A549 (cell line): ENCODE measurements around the gene IQSEC3. TPM values are rescaled to one million over a fixed set of nuclear protein-coding genes. Genes with fewer than 3 reads are reported as not detected.
A peak's percentile ranks its signal among the peaks of the same experiment; 100 is the strongest.

ENCODE experiments used
- ATAC-seq, 2 experiments: fragments of 200-7000 bp in 1 of 2; fragments of >200 bp in 1 of 2; cut with Nextera tagmentation in 1 of 2; cut with Tn5 transposase in 1 of 2; 3 replicates each; pipeline versions ENCODE4 v1.8.0 to v1.9.1; 2018 to 2020; ENCODE audit warnings: mild to moderate bottlenecking in 1 of 2, moderate library complexity in 1 of 2
- CTCF ChIA-PET: fragments of 300-600 bp; sonication (Branson Sonifier 250); formaldehyde crosslinking; extraction: SDS; loops from one replicate; lab custom pipeline; 2021; ENCODE audit warnings: antibody characterized with exemption, inconsistent platforms; lab: Yijun Ruan, JAX
- POLR2A ChIA-PET: fragments of 350-600 bp; formaldehyde crosslinking; extraction: SDS; loops from one replicate; lab custom pipeline; 2021; ENCODE audit warnings: antibody characterized with exemption, inconsistent platforms; lab: Yijun Ruan, JAX
- DNase-seq, 2 experiments: peaks; one replicate each; pipeline versions ENCODE4 v3.0.0 to v3.0.0-alpha.2; 2011 to 2016; ENCODE audit warnings: low read depth in 1 of 2, low spot score in 1 of 2
- FAIRE-seq: peaks from 2 replicates; lab custom pipeline; 2011; peaks lifted over from hg19 to GRCh38; lab: Jason Lieb, UNC
- H3K27ac ChIP-seq, 2 experiments: fragments of >200 bp; sonication (Bioruptor Twin); formaldehyde crosslinking; 3 replicates each; pipeline ENCODE4 v1.5.1; 2016 to 2017
- H3K4me1 ChIP-seq: fragments of >200 bp; sonication (Bioruptor Twin); formaldehyde crosslinking; 3 replicates; pipeline ENCODE4 v1.6.1; 2016
- H3K4me2 ChIP-seq: fragments of >200 bp; sonication (Bioruptor Twin); formaldehyde crosslinking; 3 replicates; pipeline ENCODE4 v1.6.1; 2016
- H3K4me3 ChIP-seq: fragments of >200 bp; sonication (Bioruptor Twin); formaldehyde crosslinking; 3 replicates; pipeline ENCODE4 v1.5.1; 2016
- H3K9me3 ChIP-seq: fragments of >200 bp; sonication (Bioruptor Twin); formaldehyde crosslinking; 3 replicates; pipeline ENCODE4 v1.6.1; 2016
- ATOH8 ChIP-seq: fragments of 250-450 bp; sonication (Bioruptor Pico); IDR thresholded peaks from 2 replicates; pipeline ENCODE4 v1.5.0; 2020; ENCODE audit warnings: low read depth, mild to moderate bottlenecking, moderate library complexity
- BCL3 ChIP-seq: fragments of >200 bp; sonication (Bioruptor Twin); formaldehyde crosslinking; IDR thresholded peaks from 3 replicates; pipeline ENCODE4 v1.6.1; 2016
- BHLHE40 ChIP-seq: IDR thresholded peaks from 2 replicates; pipeline ENCODE4 v1.6.1; 2012; ENCODE audit warnings: low read depth, low read length, inconsistent platforms
- CBX2 ChIP-seq: fragments of 200-600 bp; sonication (generic); IDR thresholded peaks from 2 replicates; pipeline ENCODE4 v1.6.1; 2016; ENCODE audit warnings: low read depth, mild to moderate bottlenecking, borderline replicate concordance
- CHD2 ChIP-seq: fragments of 150-350 bp; IDR thresholded peaks from 2 replicates; pipeline ENCODE4 v1.6.1; 2014; ENCODE audit warnings: low read length; ENCODE audit not compliant: partially characterized antibody
- EP300 ChIP-seq, 2 experiments: fragments of >200 bp; sonication (Bioruptor Twin); formaldehyde crosslinking; IDR thresholded peaks; 2 replicates in 1 of 2; 3 replicates in 1 of 2; pipeline ENCODE4 v1.6.1; 2016 to 2017
- ESRRA ChIP-seq: fragments of 150-350 bp; IDR thresholded peaks from 2 replicates; pipeline ENCODE4 v1.6.1; 2014; ENCODE audit warnings: mild to moderate bottlenecking, low read length, borderline replicate concordance
- FOSB ChIP-seq: fragments of 250-450 bp; sonication (Bioruptor Pico); IDR thresholded peaks from 2 replicates; pipeline ENCODE4 v1.5.0; 2020; ENCODE audit warnings: mild to moderate bottlenecking, moderate library complexity
- FOXS1 ChIP-seq: fragments of 250-450 bp; sonication (Bioruptor Pico); IDR thresholded peaks from 2 replicates; pipeline ENCODE4 v1.5.0; 2020; ENCODE audit warnings: mild to moderate bottlenecking, moderate library complexity
- HES2 ChIP-seq: fragments of >200 bp; sonication (Bioruptor Twin); formaldehyde crosslinking; IDR thresholded peaks from 2 replicates; pipeline ENCODE4 v1.6.1; 2016
- HOXB13 ChIP-seq: fragments of 250-450 bp; sonication (Bioruptor Pico); IDR thresholded peaks from 2 replicates; pipeline ENCODE4 v1.5.0; 2020; ENCODE audit warnings: low read depth, mild to moderate bottlenecking, moderate library complexity
- HOXB5 ChIP-seq: fragments of 250-450 bp; sonication (Bioruptor Pico); IDR thresholded peaks from 2 replicates; pipeline ENCODE4 v1.5.0; 2020; ENCODE audit warnings: mild to moderate bottlenecking, moderate library complexity
- MAZ ChIP-seq: fragments of 150-350 bp; IDR thresholded peaks from 2 replicates; pipeline ENCODE4 v1.6.1; 2014; ENCODE audit warnings: antibody characterized with exemption, low read depth, low read length, borderline replicate concordance
- NFE2L2 ChIP-seq: fragments of 150-350 bp; conservative IDR thresholded peaks from 2 replicates; pipeline ENCODE4 v1.6.1; 2014; ENCODE audit warnings: low read length
- NPAS2 ChIP-seq: fragments of 250-450 bp; sonication (Bioruptor Pico); IDR thresholded peaks from 2 replicates; pipeline ENCODE4 v1.8.0; 2022; ENCODE audit warnings: mild to moderate bottlenecking, moderate library complexity, borderline replicate concordance
- POLR2A ChIP-seq: IDR thresholded peaks from 2 replicates; pipeline ENCODE4 v1.6.1; 2012; ENCODE audit warnings: mild to moderate bottlenecking, low read length
- POLR2AphosphoS2 ChIP-seq: conservative IDR thresholded peaks from 2 replicates; pipeline ENCODE4 v1.6.1; 2012; ENCODE audit warnings: low read length, improper control_type of control experiment, inconsistent platforms
- RAD21 ChIP-seq, 2 experiments: fragments of >200 bp in 1 of 2; sonication (Bioruptor Twin) in 1 of 2; formaldehyde crosslinking in 1 of 2; IDR thresholded peaks in 1 of 2; conservative IDR thresholded peaks in 1 of 2; 2 replicates in 1 of 2; 3 replicates in 1 of 2; pipeline ENCODE4 v1.6.1; 2012 to 2018; ENCODE audit warnings: inconsistent platforms in 1 of 2
- REST ChIP-seq: fragments of 200-600 bp; sonication (generic); IDR thresholded peaks from 2 replicates; pipeline ENCODE4 v1.6.1; 2016; ENCODE audit warnings: antibody characterized with exemption, mild to moderate bottlenecking, moderate library complexity
- RFX5 ChIP-seq: fragments of 450-650 bp; IDR thresholded peaks from 2 replicates; pipeline ENCODE4 v1.7.1; 2014; ENCODE audit warnings: antibody characterized with exemption, mild to moderate bottlenecking, moderate library complexity
- RNF2 ChIP-seq: fragments of 200-600 bp; sonication (generic); IDR thresholded peaks from 2 replicates; pipeline ENCODE4 v1.6.1; 2016; ENCODE audit warnings: low read depth, mild to moderate bottlenecking, antibody characterized with exemption, moderate library complexity, borderline replicate concordance
- SREBF2 ChIP-seq: fragments of 450-650 bp; IDR thresholded peaks from 2 replicates; pipeline ENCODE4 v1.6.1; 2014; ENCODE audit warnings: mild to moderate bottlenecking, moderate library complexity
- TFCP2L1 ChIP-seq: fragments of 250-450 bp; sonication (Bioruptor Pico); IDR thresholded peaks from 2 replicates; pipeline ENCODE4 v1.5.0; 2021; ENCODE audit warnings: mild to moderate bottlenecking
- TP53 ChIP-seq: fragments of 250-450 bp; sonication (Bioruptor Pico); IDR thresholded peaks from 2 replicates; pipeline ENCODE4 v1.5.0; 2021; ENCODE audit warnings: mild to moderate bottlenecking, moderate library complexity
- ZFP36 ChIP-seq: fragments of 450-650 bp; IDR thresholded peaks from 2 replicates; pipeline ENCODE4 v1.6.1; 2014; ENCODE audit warnings: borderline replicate concordance; ENCODE audit not compliant: partially characterized antibody
- WGBS: methylation state at CpG from one replicate; pipeline ENCODE4 v1.1.6; 2017; ENCODE audit errors: missing lambda C conversion rate; 5-methylcytosine and 5-hydroxymethylcytosine counted together
- polyA plus RNA-seq, 4 experiments: library from polyadenylated mRNA; depleted of rRNA in 3 of 4; stranded (reverse); fragments of >200 nt; fragmentation: RNase III in 1 of 4; extraction: RNeasy Plus Mini Kit Qiagen cat#74134 plus additional on column Dnase treatment in 1 of 4; gene quantifications; 2 replicates in 3 of 4; 3 replicates in 1 of 4; pipeline ENCODE4 v1.2.3, GENCODE V29; 2011 to 2017
- TF ChIP-seq, protein P1 (sequence below): fragments of 250-450 bp; sonication (Bioruptor Pico); IDR thresholded peaks from 2 replicates; pipeline ENCODE4 v1.5.0; 2021; ENCODE audit warnings: mild to moderate bottlenecking, moderate library complexity, borderline replicate concordance
- TF ChIP-seq, protein P2 (sequence below): IDR thresholded peaks from 2 replicates; pipeline ENCODE4 v1.6.1; 2012

The IQSEC3 gene
- polyA plus RNA-seq, 2 of the 4 experiments (the other 2 are of a cell fraction), result not detected

GRCh38 chr12:93266-94005 lies 26.9 kb downstream of the IQSEC3 start (continued):
- no peak for TF ChIP-seq REST
- TF ChIP-seq RNF2, result no peak
- no peak for TF ChIP-seq CHD2
- no peak for TF ChIP-seq EP300 (IDR thresholded peaks at IDR 0.05)
- no peak for TF ChIP-seq HOXB5 (CRISPR knock-in tag)
- TF ChIP-seq ATOH8 (CRISPR knock-in tag), result no peak
- TF ChIP-seq RAD21 (conservative IDR thresholded peaks at IDR 0.05 in 1 of 2, IDR thresholded peaks at IDR 0.05 in 1 of 2), result no peak
- no peak for TF ChIP-seq BCL3
- TF ChIP-seq TFCP2L1, result no peak
- no peak for TF ChIP-seq FOXS1 (CRISPR knock-in tag)

DNA sequence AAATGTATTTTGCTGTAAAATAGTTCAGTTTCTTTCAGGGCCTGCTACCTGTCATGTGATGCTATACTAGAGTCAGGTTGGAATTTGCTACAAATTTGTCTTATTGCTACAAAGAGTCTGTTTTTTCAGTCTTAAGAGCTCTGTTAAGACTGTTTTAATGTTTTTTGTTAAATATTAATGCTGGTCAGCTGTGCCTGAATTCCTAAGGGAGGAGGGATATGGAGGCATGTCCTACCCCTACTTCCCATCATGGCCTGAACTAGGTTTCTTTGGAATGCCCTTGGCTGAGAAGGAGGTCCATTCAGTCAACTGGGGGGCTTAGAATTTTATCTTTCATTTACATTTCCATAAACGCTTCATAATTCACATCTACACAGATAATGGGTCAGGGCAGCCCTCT lies 30.0 kb downstream of the IQSEC3 start:
- H3K4me1 ChIP-seq, result no peaks in the 10 kb centered on the region
- POLR2A ChIA-PET, result no interaction called here
- 46% methylated on average over 1 of the region's 1 CpG for WGBS
- FAIRE-seq, result no peak
- no peak overlapping the region for H3K27ac ChIP-seq
- no peak overlapping the region for H3K4me2 ChIP-seq
- ATAC-seq, result no peak
- DNase-seq, result no peak
- no peak overlapping the region for H3K4me3 ChIP-seq
- TF ChIP-seq ESRRA (no peak), NPAS2 (CRISPR knock-in tag) (no peak), RNF2 (no peak), TP53 (CRISPR knock-in tag) (no peak), HES2 (no peak), HOXB13 (CRISPR knock-in tag) (no peak), MAZ (no peak)
- TF ChIP-seq, all 56 proteins: peak for 0
- H3K9me3 ChIP-seq, result peaks cover 9% of the 10 kb centered on the region; the same call in 1 of the 3 replicates
- CTCF ChIA-PET, result interaction anchor here (0.6 to 1.3 kb wide), 2 partner anchors 11 to 191 kb away, joined by 4 to 6 read pairs; no protein-coding TSS in a partner anchor

GRCh38 chr12:98924-99352 lies 32.4 kb downstream of the IQSEC3 start:
- H3K9me3 ChIP-seq, result 0 out of 3 replicates have a peak, but pooled peaks cover 2% of the 10 kb centered on the region
- H3K4me2 ChIP-seq, result no peak overlapping the region
- FAIRE-seq (no peak), DNase-seq (no peak), ATAC-seq (peak in 1 of 2 experiments; percentile 20; a peak in 2 of 6 replicates)
- ChIA-PET CTCF (no interaction called here), POLR2A (no interaction called here)
- H3K27ac ChIP-seq, result no peak overlapping the region
- no peaks in the 10 kb centered on the region for H3K4me1 ChIP-seq
- H3K4me3 ChIP-seq, result no peak overlapping the region
- WGBS, result 44% methylated on average over 12 of the region's 12 CpGs
- TF ChIP-seq POLR2AphosphoS2 (no peak), CBX2 (no peak), ZFP36 (no peak), POLR2A (no peak), BHLHE40 (no peak), RFX5 (no peak), NPAS2 (CRISPR knock-in tag) (no peak), NFE2L2 (no peak), SREBF2 (no peak), RNF2 (no peak), ESRRA (no peak), FOSB (CRISPR knock-in tag) (no peak)
- TF ChIP-seq, protein P1, sequence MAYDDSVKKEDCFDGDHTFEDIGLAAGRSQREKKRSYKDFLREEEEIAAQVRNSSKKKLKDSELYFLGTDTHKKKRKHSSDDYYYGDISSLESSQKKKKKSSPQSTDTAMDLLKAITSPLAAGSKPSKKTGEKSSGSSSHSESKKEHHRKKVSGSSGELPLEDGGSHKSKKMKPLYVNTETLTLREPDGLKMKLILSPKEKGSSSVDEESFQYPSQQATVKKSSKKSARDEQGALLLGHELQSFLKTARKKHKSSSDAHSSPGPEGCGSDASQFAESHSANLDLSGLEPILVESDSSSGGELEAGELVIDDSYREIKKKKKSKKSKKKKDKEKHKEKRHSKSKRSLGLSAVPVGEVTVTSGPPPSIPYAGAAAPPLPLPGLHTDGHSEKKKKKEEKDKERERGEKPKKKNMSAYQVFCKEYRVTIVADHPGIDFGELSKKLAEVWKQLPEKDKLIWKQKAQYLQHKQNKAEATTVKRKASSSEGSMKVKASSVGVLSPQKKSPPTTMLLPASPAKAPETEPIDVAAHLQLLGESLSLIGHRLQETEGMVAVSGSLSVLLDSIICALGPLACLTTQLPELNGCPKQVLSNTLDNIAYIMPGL, result no peak
- TF ChIP-seq, protein P2, sequence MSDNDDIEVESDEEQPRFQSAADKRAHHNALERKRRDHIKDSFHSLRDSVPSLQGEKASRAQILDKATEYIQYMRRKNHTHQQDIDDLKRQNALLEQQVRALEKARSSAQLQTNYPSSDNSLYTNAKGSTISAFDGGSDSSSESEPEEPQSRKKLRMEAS, result no peak
